PC-3 (cell line): ENCODE results near the gene ACBD3.

Experiments used
- EZH2 ChIP-seq: fragments of 300-600 bp; sonication (generic); IDR thresholded peaks from one replicate; pipeline ENCODE4 v1.6.1; 2017; ENCODE audit warnings: antibody characterized with exemption, mild to moderate bottlenecking, low read length; ENCODE audit not compliant: unreplicated experiment
- EZH2phosphoT487 ChIP-seq: fragments of 300-600 bp; sonication (generic); IDR thresholded peaks from 2 replicates; pipeline ENCODE4 v1.6.1; 2018; ENCODE audit warnings: mild to moderate bottlenecking, antibody characterized with exemption, low read length, borderline replicate concordance
- TF ChIP-seq, protein P1 (sequence below): fragments of 300-600 bp; sonication (generic); conservative IDR thresholded peaks from 2 replicates; pipeline ENCODE4 v1.5.1; 2017; ENCODE audit warnings: antibody characterized with exemption, low read depth, mild to moderate bottlenecking, low read length

DNA sequence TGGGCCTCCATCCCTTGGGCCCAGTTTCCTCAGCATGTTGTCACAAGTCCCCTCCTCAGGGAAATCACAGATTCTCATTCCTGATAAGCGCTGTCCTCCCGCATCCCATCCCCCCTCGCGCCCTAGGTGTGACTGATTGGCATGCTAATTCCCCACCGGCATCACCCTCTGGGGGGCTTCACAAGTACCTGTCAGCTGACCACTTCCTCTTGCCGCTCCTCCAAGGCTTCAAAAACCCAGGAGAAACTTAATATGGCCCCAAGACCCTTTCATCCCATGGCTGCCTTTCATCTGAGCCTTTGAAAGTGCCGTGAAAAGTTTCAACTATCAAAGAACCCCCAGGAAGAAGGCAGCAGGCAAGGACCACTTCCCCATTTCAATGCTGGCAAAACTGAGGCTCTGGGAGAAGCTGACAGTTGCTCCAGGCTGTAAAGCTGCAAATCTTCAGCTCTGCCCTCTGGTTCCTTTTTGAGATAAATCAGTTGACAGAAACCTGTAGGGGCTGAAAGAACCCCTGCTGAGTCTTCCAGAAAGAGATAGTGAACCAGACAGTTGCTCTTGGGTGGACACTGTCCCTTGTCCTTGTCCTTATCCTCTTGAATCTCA lies 24.1 kb upstream of the ACBD3 start:
- TF ChIP-seq, protein P1, sequence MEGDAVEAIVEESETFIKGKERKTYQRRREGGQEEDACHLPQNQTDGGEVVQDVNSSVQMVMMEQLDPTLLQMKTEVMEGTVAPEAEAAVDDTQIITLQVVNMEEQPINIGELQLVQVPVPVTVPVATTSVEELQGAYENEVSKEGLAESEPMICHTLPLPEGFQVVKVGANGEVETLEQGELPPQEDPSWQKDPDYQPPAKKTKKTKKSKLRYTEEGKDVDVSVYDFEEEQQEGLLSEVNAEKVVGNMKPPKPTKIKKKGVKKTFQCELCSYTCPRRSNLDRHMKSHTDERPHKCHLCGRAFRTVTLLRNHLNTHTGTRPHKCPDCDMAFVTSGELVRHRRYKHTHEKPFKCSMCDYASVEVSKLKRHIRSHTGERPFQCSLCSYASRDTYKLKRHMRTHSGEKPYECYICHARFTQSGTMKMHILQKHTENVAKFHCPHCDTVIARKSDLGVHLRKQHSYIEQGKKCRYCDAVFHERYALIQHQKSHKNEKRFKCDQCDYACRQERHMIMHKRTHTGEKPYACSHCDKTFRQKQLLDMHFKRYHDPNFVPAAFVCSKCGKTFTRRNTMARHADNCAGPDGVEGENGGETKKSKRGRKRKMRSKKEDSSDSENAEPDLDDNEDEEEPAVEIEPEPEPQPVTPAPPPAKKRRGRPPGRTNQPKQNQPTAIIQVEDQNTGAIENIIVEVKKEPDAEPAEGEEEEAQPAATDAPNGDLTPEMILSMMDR, result no peak
- TF ChIP-seq EZH2 (no peak), EZH2phosphoT487 (no peak)
